Activated T-cell treated with anti-CD3 and anti-CD28 coated beads, Interleukin-2, amount 50 U/mL, for 24 hours (primary cell): ENCODE measurements around the gene CENPQ.
"Not testable (repeated sequence)": the region's sequence is repeated elsewhere in the genome, so short reads cannot be mapped to it uniquely, and the experiment has no call there.

Experiments used
- DNase-seq: peaks from one replicate; pipeline ENCODE4 v3.0.0-alpha.2; 2020
- H3K27ac Mint-ChIP-seq: 2 replicates; pipeline ENCODE4 v1.8.0; 2020; ENCODE audit warnings: mild to moderate bottlenecking, mixed read lengths
- H3K27me3 Mint-ChIP-seq: 2 replicates; pipeline ENCODE4 v1.8.0; 2020; ENCODE audit warnings: mixed read lengths
- H3K36me3 Mint-ChIP-seq: 2 replicates; pipeline ENCODE4 v1.8.0; 2020; ENCODE audit warnings: low read depth, mixed read lengths
- H3K4me1 Mint-ChIP-seq: 2 replicates; pipeline ENCODE4 v1.8.0; 2020; ENCODE audit warnings: low read depth, mixed read lengths
- H3K4me3 Mint-ChIP-seq: 2 replicates; pipeline ENCODE4 v1.8.0; 2020; ENCODE audit warnings: mild to moderate bottlenecking, moderate library complexity, mixed read lengths
- H3K9me3 Mint-ChIP-seq: 2 replicates; pipeline ENCODE4 v1.8.0; 2020; ENCODE audit warnings: mixed read lengths

The CENPQ gene

GRCh38 chr6:49462927-49463611 lies at the start of gene CENPQ, which contains the start of gene MMUT:
Gene CENPQ (plus strand): TSS chr6:49463370. CDS start chr6:49470177, 6,807 bp downstream.
Gene MMUT (minus strand): TSS chr6:49463253. CDS start chr6:49459466, 3,787 bp downstream.
- Mint-ChIP-seq H3K27me3 (no peaks in the 10 kb centered on the region), H3K4me1 (peaks cover 46% of the 10 kb centered on the region), H3K4me3 (peak within 1 kb of the TSS; percentile 95), H3K27ac (peak within 1 kb of the TSS; percentile 95), H3K36me3 (peaks cover 43% of the 10 kb centered on the region), H3K9me3 (no peaks in the 10 kb centered on the region)
- peak; percentile 90 for DNase-seq

- no peak overlapping the region for H3K27ac Mint-ChIP-seq
- DNase-seq: no peak
- H3K9me3 Mint-ChIP-seq: no peaks in the 10 kb centered on the region
- no peaks in the 10 kb centered on the region for H3K4me1 Mint-ChIP-seq
- no peaks in the 10 kb centered on the region for H3K36me3 Mint-ChIP-seq
- H3K27me3 Mint-ChIP-seq: peaks cover 3% of the 10 kb centered on the region
- H3K4me3 Mint-ChIP-seq: no peak overlapping the region
Measured at GRCh38 chr6:49415358-49415757, 47.8 kb upstream of the CENPQ start.

GRCh38 chr6:49416195-49416594 lies 47.0 kb upstream of the CENPQ start:
- H3K4me3 Mint-ChIP-seq: no peak overlapping the region
- H3K9me3 Mint-ChIP-seq: no peaks in the 10 kb centered on the region
- no peaks in the 10 kb centered on the region for H3K4me1 Mint-ChIP-seq
- no peaks in the 10 kb centered on the region for H3K36me3 Mint-ChIP-seq
- H3K27me3 Mint-ChIP-seq: peaks cover 3% of the 10 kb centered on the region
- no peak for DNase-seq
- H3K27ac Mint-ChIP-seq: no peak overlapping the region

GRCh38 chr6:49423817-49424216 lies 39.4 kb upstream of the CENPQ start:
- H3K9me3 Mint-ChIP-seq: no peaks in the 10 kb centered on the region
- H3K4me3 Mint-ChIP-seq: no peak overlapping the region
- peaks cover 5% of the 10 kb centered on the region for H3K36me3 Mint-ChIP-seq
- no peak overlapping the region for H3K27ac Mint-ChIP-seq
- no peak for DNase-seq
- no peaks in the 10 kb centered on the region for H3K27me3 Mint-ChIP-seq
- no peaks in the 10 kb centered on the region for H3K4me1 Mint-ChIP-seq

- Mint-ChIP-seq H3K27ac (no peak overlapping the region), H3K36me3 (peaks cover 58% of the 10 kb centered on the region), H3K4me1 (no peaks in the 10 kb centered on the region), H3K27me3 (no peaks in the 10 kb centered on the region), H3K4me3 (no peak overlapping the region), H3K9me3 (no peaks in the 10 kb centered on the region)
- DNase-seq: no peak
Measured at GRCh38 chr6:49430187-49430586, 33.0 kb upstream of the CENPQ start.

GRCh38 chr6:49430866-49431265 lies 32.3 kb upstream of the CENPQ start:
- no peak overlapping the region for H3K27ac Mint-ChIP-seq
- no peak for DNase-seq
- no peaks in the 10 kb centered on the region for H3K9me3 Mint-ChIP-seq
- H3K4me3 Mint-ChIP-seq: no peak overlapping the region
- peaks cover 65% of the 10 kb centered on the region for H3K36me3 Mint-ChIP-seq
- H3K27me3 Mint-ChIP-seq: no peaks in the 10 kb centered on the region
- no peaks in the 10 kb centered on the region for H3K4me1 Mint-ChIP-seq

GRCh38 chr6:49453221-49453620 lies 9.9 kb upstream of the CENPQ start:
- Mint-ChIP-seq H3K4me1 (peaks cover 5% of the 10 kb centered on the region), H3K27ac (no peak overlapping the region), H3K9me3 (no peaks in the 10 kb centered on the region), H3K4me3 (no peak overlapping the region), H3K36me3 (peaks cover 61% of the 10 kb centered on the region), H3K27me3 (no peaks in the 10 kb centered on the region)
- DNase-seq: no peak

GRCh38 chr6:49454787-49455709 lies 8.1 kb upstream of the CENPQ start:
- peaks cover 62% of the 10 kb centered on the region for H3K36me3 Mint-ChIP-seq
- peak overlapping the region; percentile 14 for H3K27ac Mint-ChIP-seq
- no peaks in the 10 kb centered on the region for H3K27me3 Mint-ChIP-seq

GRCh38 chr6:49457771-49458170 lies 5.4 kb upstream of the CENPQ start:
- Mint-ChIP-seq H3K4me1 (peaks cover 29% of the 10 kb centered on the region), H3K27ac (no peak overlapping the region), H3K9me3 (no peaks in the 10 kb centered on the region), H3K4me3 (no peak overlapping the region), H3K27me3 (no peaks in the 10 kb centered on the region), H3K36me3 (peaks cover 50% of the 10 kb centered on the region)
- no peak for DNase-seq

More at GRCh38 chr6:49454787-49455709, 8.1 kb upstream of the CENPQ start:
- no peak overlapping the region for H3K4me3 Mint-ChIP-seq
- DNase-seq: no peak
- no peaks in the 10 kb centered on the region for H3K9me3 Mint-ChIP-seq
- peaks cover 12% of the 10 kb centered on the region for H3K4me1 Mint-ChIP-seq

GRCh38 chr6:49462071-49462470 lies 1.1 kb upstream of the CENPQ start:
- Mint-ChIP-seq H3K36me3 (peaks cover 51% of the 10 kb centered on the region), H3K27me3 (no peaks in the 10 kb centered on the region), H3K4me1 (peaks cover 46% of the 10 kb centered on the region), H3K9me3 (no peaks in the 10 kb centered on the region), H3K4me3 (peak overlapping the region; percentile 95), H3K27ac (peak overlapping the region; percentile 95)
- no peak for DNase-seq

- H3K27me3 Mint-ChIP-seq: no peaks in the 10 kb centered on the region
- no peak for DNase-seq
- H3K27ac Mint-ChIP-seq: peak overlapping the region; percentile 95
- peak overlapping the region; percentile 95 for H3K4me3 Mint-ChIP-seq
- H3K4me1 Mint-ChIP-seq: peaks cover 46% of the 10 kb centered on the region
- no peaks in the 10 kb centered on the region for H3K9me3 Mint-ChIP-seq
- peaks cover 48% of the 10 kb centered on the region for H3K36me3 Mint-ChIP-seq
Measured at GRCh38 chr6:49462599-49462926, 607 bp upstream of the CENPQ start.

- H3K4me3 Mint-ChIP-seq: peak overlapping the region; percentile 95
- H3K36me3 Mint-ChIP-seq: peaks cover 38% of the 10 kb centered on the region
- no peaks in the 10 kb centered on the region for H3K9me3 Mint-ChIP-seq
- no peaks in the 10 kb centered on the region for H3K27me3 Mint-ChIP-seq
- DNase-seq: no peak
- H3K4me1 Mint-ChIP-seq: peaks cover 46% of the 10 kb centered on the region
- H3K27ac Mint-ChIP-seq: peak overlapping the region; percentile 95
Measured at GRCh38 chr6:49463612-49463967, 420 bp downstream of the CENPQ start.

- no peaks in the 10 kb centered on the region for H3K27me3 Mint-ChIP-seq
- no peak for DNase-seq
- peaks cover 36% of the 10 kb centered on the region for H3K36me3 Mint-ChIP-seq
- H3K4me1 Mint-ChIP-seq: peaks cover 43% of the 10 kb centered on the region
- H3K4me3 Mint-ChIP-seq: peak overlapping the region; percentile 95
- no peaks in the 10 kb centered on the region for H3K9me3 Mint-ChIP-seq
- peak overlapping the region; percentile 64 for H3K27ac Mint-ChIP-seq
Measured at GRCh38 chr6:49464691-49465090, 1.5 kb downstream of the CENPQ start.

- H3K36me3 Mint-ChIP-seq: peaks cover 55% of the 10 kb centered on the region
- H3K4me1 Mint-ChIP-seq: peaks cover 21% of the 10 kb centered on the region
- no peak overlapping the region for H3K27ac Mint-ChIP-seq
- no peak for DNase-seq
- no peaks in the 10 kb centered on the region for H3K27me3 Mint-ChIP-seq
- no peaks in the 10 kb centered on the region for H3K9me3 Mint-ChIP-seq
- H3K4me3 Mint-ChIP-seq: no peak overlapping the region
Measured at GRCh38 chr6:49468042-49468441, 4.9 kb downstream of the CENPQ start.

- H3K4me1 Mint-ChIP-seq, H3K4me3 Mint-ChIP-seq, DNase-seq, H3K9me3 Mint-ChIP-seq, H3K27me3 Mint-ChIP-seq, H3K27ac Mint-ChIP-seq: not testable (repeated sequence)
- peaks cover 78% of the 10 kb centered on the region for H3K36me3 Mint-ChIP-seq
Measured at GRCh38 chr6:49476564-49476963, 13.4 kb downstream of the CENPQ start.
